PC-9 (cell line): ENCODE data around the gene LZTFL1. TPM values are rescaled to one million over a fixed set of nuclear protein-coding genes. Genes with fewer than 3 reads are reported as not detected.

Experiments used
- BruUV-seq: library from RNA; stranded (reverse); fragments of 400-500 nt; replicated peaks from 2 replicates; lab custom pipeline; 2021; lab: Mats Ljungman, UMichigan
- CTCF ChIA-PET: fragments of 300-600 bp; sonication (Branson Sonifier 250); formaldehyde crosslinking; loops from one replicate; lab custom pipeline; 2022; ENCODE audit warnings: antibody characterized with exemption; lab: Charles Lee
- POLR2A ChIA-PET: fragments of 300-600 bp; sonication (Branson Sonifier 250); formaldehyde crosslinking; loops from one replicate; lab custom pipeline; 2022; ENCODE audit warnings: antibody characterized with exemption; ENCODE audit not compliant: unreplicated experiment; lab: Charles Lee
- DNase-seq, 2 experiments: peaks; one replicate each; pipeline versions ENCODE4 v3.0.0 to v3.0.0-alpha.2; 2015 to 2022; ENCODE audit warnings: mixed read lengths in 1 of 2
- H2AFZ ChIP-seq: fragments of 200-600 bp; sonication (generic); 2 replicates; pipeline ENCODE4 v1.8.1; 2017; ENCODE audit warnings: antibody characterized with exemption
- H3F3A ChIP-seq: fragments of 200-600 bp; sonication (generic); 2 replicates; pipeline ENCODE4 v1.8.1; 2017; ENCODE audit warnings: antibody characterized with exemption, mild to moderate bottlenecking, low read depth; ENCODE audit not compliant: insufficient read depth
- H3K27ac ChIP-seq: fragments of 200-600 bp; sonication (generic); 2 replicates; pipeline ENCODE4 v1.6.1; 2016; ENCODE audit warnings: mixed run types
- H3K27me3 ChIP-seq: fragments of 200-600 bp; sonication (generic); 2 replicates; pipeline ENCODE4 v1.6.1; 2016; ENCODE audit warnings: low read depth, mixed run types; ENCODE audit not compliant: insufficient read depth
- H3K36me3 ChIP-seq: fragments of 200-600 bp; sonication (generic); 2 replicates; pipeline ENCODE4 v1.6.1; 2016; ENCODE audit warnings: low read depth, mixed run types
- H3K4me1 ChIP-seq: fragments of 200-600 bp; sonication (generic); replicated peaks from 2 replicates; pipeline ENCODE4 v1.6.1; 2016; ENCODE audit warnings: mixed run types; ENCODE audit not compliant: insufficient read depth
- H3K4me2 ChIP-seq: fragments of 200-600 bp; sonication (generic); 2 replicates; pipeline ENCODE4 v1.6.1; 2017; ENCODE audit warnings: mixed run types
- H3K4me3 ChIP-seq: fragments of 200-600 bp; sonication (generic); 2 replicates; pipeline ENCODE4 v1.6.1; 2016; ENCODE audit warnings: mixed run types
- H3K79me2 ChIP-seq: fragments of 200-600 bp; sonication (generic); 2 replicates; pipeline ENCODE4 v1.6.1; 2017; ENCODE audit warnings: low read depth, mixed run types
- H3K9me2 ChIP-seq: fragments of 200-600 bp; sonication (generic); 2 replicates; pipeline ENCODE4 v1.8.1; 2017; ENCODE audit warnings: mild to moderate bottlenecking; ENCODE audit not compliant: insufficient read depth
- H3K9me3 ChIP-seq: fragments of 200-600 bp; sonication (generic); 2 replicates; pipeline ENCODE4 v1.8.1; 2016; ENCODE audit warnings: low read depth; ENCODE audit not compliant: insufficient read depth
- H4K20me1 ChIP-seq: fragments of 200-600 bp; sonication (generic); 2 replicates; pipeline ENCODE4 v1.8.1; 2017; ENCODE audit not compliant: insufficient read depth
- EZH2 ChIP-seq: fragments of 200-600 bp; sonication (generic); IDR thresholded peaks from 2 replicates; pipeline ENCODE4 v1.8.0; 2017; ENCODE audit warnings: antibody characterized with exemption, low read depth
- intact Hi-C: fragments of 100-400 bp; cut with micrococcal nuclease; formaldehyde crosslinking; loops from one replicate; pipeline ENCODE4 v1.10.0; 2022; ENCODE audit not compliant: unreplicated experiment
- total RNA-seq: library from RNA; stranded (reverse); gene quantifications from 2 replicates; pipeline ENCODE4 v1.2.3, GENCODE V29; 2021
- TF ChIP-seq, protein P1 (sequence below): fragments of 200-600 bp; sonication (generic); conservative IDR thresholded peaks from 2 replicates; pipeline ENCODE4 v1.6.1; 2017; ENCODE audit warnings: mixed run types, antibody characterized with exemption, mild to moderate bottlenecking, moderate library complexity

LZTFL1 gene
- total RNA-seq, 1 experiment from 2014 or later = 39.2 TPM

DNA sequence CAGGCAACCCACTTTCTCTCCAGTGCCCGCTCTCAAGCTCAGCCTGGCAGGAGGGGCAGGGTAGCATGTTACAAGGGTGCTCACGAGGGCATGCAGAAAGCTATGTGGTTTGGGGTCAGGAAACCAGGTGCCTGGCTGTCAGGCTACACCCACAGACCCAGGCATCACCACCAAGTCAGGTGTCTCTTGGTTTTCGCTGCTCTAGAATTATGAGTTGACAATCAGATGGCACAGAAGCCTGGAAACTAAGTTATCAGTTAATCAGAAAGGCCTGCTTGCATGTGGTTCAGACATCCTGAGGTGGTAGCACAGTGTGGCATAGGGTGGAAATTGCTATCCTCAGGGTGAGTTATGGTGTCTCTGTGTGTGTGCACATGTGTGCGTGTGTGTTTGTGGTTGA, 28.2 kb upstream of the LZTFL1 start:
- Histone ChIP-seq H3K4me3 (no peak overlapping the region), H3K27ac (no peak overlapping the region), H3K9me3 (no peaks in the 10 kb centered on the region), H3K79me2 (no peaks in the 10 kb centered on the region), H3K36me3 (no peaks in the 10 kb centered on the region), H3K9me2 (no peaks in the 10 kb centered on the region), H3K4me2 (no peak overlapping the region), H4K20me1 (no peaks in the 10 kb centered on the region), H3K4me1 (no peaks in the 10 kb centered on the region), H3K27me3 (no peaks in the 10 kb centered on the region), H2AFZ (no peak overlapping the region), H3F3A (no peaks in the 10 kb centered on the region)
- POLR2A ChIA-PET = interaction anchor here (0.6 kb wide), 1 partner anchor 22 kb away, joined by 3 read pairs; no protein-coding TSS in a partner anchor
- TF ChIP-seq EZH2 = no peak
- TF ChIP-seq, protein P1, sequence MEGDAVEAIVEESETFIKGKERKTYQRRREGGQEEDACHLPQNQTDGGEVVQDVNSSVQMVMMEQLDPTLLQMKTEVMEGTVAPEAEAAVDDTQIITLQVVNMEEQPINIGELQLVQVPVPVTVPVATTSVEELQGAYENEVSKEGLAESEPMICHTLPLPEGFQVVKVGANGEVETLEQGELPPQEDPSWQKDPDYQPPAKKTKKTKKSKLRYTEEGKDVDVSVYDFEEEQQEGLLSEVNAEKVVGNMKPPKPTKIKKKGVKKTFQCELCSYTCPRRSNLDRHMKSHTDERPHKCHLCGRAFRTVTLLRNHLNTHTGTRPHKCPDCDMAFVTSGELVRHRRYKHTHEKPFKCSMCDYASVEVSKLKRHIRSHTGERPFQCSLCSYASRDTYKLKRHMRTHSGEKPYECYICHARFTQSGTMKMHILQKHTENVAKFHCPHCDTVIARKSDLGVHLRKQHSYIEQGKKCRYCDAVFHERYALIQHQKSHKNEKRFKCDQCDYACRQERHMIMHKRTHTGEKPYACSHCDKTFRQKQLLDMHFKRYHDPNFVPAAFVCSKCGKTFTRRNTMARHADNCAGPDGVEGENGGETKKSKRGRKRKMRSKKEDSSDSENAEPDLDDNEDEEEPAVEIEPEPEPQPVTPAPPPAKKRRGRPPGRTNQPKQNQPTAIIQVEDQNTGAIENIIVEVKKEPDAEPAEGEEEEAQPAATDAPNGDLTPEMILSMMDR = no peak
- DNase-seq = no peak
- CTCF ChIA-PET = no interaction called here
- BruUV-seq = no TSS peak
- intact Hi-C loops = no loop called here

DNA sequence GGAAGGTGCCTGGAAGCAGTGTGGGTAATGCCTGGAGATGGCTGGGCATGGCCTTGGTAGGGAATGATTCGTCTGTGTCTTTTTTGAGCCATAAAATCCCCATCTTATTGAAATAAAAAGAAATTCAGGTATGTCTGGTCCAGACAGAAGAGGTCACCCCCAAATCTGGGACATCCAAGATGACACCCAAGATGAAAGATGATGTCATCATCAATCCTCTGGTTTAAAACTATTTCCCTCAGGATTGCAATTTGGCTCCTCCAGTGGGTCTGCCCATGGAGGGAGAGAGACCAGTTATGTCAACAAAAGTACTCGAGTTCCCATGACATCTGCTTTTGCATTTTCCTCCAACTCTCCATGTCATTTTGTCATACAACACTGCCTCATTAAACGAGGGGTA, 27.7 kb upstream of the LZTFL1 start:
- H3K9me3 ChIP-seq = no peaks in the 10 kb centered on the region
- H3K27me3 ChIP-seq = no peaks in the 10 kb centered on the region
- H3K4me2 ChIP-seq = no peak overlapping the region
- H4K20me1 ChIP-seq = no peaks in the 10 kb centered on the region
- H3K4me3 ChIP-seq = no peak overlapping the region
- BruUV-seq = no TSS peak
- H3K4me1 ChIP-seq = no peaks in the 10 kb centered on the region
- no peaks in the 10 kb centered on the region for H3K79me2 ChIP-seq
- no peak for DNase-seq
- no peaks in the 10 kb centered on the region for H3F3A ChIP-seq
- H3K36me3 ChIP-seq = no peaks in the 10 kb centered on the region
- no peak overlapping the region for H2AFZ ChIP-seq
- CTCF ChIA-PET = no interaction called here
- H3K9me2 ChIP-seq = no peaks in the 10 kb centered on the region
- H3K27ac ChIP-seq = no peak overlapping the region
- no peak for TF ChIP-seq EZH2
- TF ChIP-seq, protein P1 = no peak
- POLR2A ChIA-PET = interaction anchor here (0.6 kb wide), 1 partner anchor 23 kb away, joined by 3 read pairs; no protein-coding TSS in a partner anchor
- intact Hi-C loops = no loop called here

DNA sequence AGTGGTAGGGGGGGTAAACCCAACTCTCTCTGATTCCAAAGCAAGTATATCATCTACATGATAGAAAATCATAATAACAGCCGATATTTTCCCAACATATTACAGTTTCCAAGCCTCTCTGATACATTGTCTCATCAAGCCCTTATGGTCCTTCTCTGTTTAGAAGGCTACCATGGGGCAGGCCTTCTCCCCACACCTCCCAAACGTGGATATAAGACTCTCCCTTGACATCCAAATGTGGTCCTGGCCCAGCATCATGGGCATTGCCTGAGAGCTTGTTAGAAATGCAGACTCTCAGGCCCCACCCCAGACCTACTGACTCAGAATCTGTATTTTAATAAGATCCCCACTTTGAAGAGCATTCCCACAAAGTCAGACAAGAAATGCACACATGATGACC, 26.7 kb upstream of the LZTFL1 start:
- CTCF ChIA-PET = interaction anchor here (0.7 kb wide), 1 partner anchor 139 kb away, joined by 4 read pairs; no protein-coding TSS in a partner anchor
- no peaks in the 10 kb centered on the region for H3K36me3 ChIP-seq
- no peak for DNase-seq
- TF ChIP-seq EZH2 = no peak
- TF ChIP-seq, protein P1 = no peak
- no peaks in the 10 kb centered on the region for H3K9me3 ChIP-seq
- intact Hi-C loops = no loop called here
- H3K27ac ChIP-seq = no peak overlapping the region
- no peaks in the 10 kb centered on the region for H4K20me1 ChIP-seq
- no peaks in the 10 kb centered on the region for H3F3A ChIP-seq
- H3K79me2 ChIP-seq = no peaks in the 10 kb centered on the region
- H3K4me2 ChIP-seq = no peak overlapping the region
- H3K4me3 ChIP-seq = no peak overlapping the region
- no peak overlapping the region for H2AFZ ChIP-seq
- H3K4me1 ChIP-seq = no peaks in the 10 kb centered on the region
- H3K9me2 ChIP-seq = no peaks in the 10 kb centered on the region
- POLR2A ChIA-PET = no interaction called here
- no peaks in the 10 kb centered on the region for H3K27me3 ChIP-seq
- no TSS peak for BruUV-seq
